GM21825 (cell line): ENCODE results near the gene APOBEC4.
"Not testable (repeated sequence)": the region's sequence is repeated elsewhere in the genome, so short reads cannot be mapped to it uniquely, and the experiment has no call there.

Experiments used
- ATAC-seq: cut with Tn5 transposase; IDR thresholded peaks from one replicate; pipeline ENCODE4 v1.9.1; 2021; ENCODE audit warnings: mild to moderate bottlenecking, moderate library complexity; ENCODE audit not compliant: unreplicated experiment

The APOBEC4 gene, protein sequence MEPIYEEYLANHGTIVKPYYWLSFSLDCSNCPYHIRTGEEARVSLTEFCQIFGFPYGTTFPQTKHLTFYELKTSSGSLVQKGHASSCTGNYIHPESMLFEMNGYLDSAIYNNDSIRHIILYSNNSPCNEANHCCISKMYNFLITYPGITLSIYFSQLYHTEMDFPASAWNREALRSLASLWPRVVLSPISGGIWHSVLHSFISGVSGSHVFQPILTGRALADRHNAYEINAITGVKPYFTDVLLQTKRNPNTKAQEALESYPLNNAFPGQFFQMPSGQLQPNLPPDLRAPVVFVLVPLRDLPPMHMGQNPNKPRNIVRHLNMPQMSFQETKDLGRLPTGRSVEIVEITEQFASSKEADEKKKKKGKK

DNA sequence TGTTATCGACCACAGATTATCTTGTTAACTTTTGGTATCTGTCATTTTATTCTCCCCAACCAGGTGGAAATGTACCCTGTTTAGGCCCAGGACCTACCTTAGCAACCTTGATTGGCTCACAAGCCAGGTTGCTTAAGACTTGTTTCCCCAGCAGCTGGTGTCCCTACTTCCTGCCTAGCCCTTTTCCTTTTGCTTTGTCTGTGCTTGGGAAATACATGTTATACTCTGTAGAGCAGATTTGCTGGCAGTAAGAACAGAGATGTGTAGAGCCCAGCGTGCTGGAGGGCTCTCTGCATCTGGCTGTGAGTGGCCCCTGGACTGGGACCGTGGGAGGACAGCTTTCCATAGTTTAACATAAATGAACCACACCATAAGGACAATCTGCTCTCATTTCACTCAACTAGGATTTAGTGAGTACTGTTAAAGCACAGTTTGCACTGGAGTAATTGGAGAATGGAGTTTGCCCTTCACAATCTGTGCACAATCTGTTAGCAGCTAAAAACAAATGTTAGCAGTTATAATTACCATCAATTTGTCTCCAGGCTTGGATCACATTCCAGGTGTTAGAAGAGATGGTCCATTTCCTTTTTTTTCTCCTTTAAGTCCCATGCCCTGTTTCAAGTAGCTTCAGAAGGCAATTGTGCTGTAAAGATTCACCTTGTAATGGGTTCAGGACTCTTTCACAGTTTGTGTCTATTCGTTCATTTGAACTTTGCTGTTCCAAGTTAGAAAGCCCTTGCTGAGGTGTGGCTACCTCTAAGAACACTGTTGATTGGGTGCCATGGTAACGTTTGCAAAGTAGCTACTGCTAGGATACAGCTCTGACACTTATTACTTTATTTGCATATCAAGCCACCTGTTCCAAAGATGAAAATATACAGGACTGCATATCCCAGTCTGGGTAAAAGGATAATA lies at the start of gene APOBEC4:
APOBEC4 (minus strand) TSS at position 770 of the 915 bp plus-strand sequence. CDS start 4,535 bp downstream, outside the sequence.
- ATAC-seq = no peak

DNA sequence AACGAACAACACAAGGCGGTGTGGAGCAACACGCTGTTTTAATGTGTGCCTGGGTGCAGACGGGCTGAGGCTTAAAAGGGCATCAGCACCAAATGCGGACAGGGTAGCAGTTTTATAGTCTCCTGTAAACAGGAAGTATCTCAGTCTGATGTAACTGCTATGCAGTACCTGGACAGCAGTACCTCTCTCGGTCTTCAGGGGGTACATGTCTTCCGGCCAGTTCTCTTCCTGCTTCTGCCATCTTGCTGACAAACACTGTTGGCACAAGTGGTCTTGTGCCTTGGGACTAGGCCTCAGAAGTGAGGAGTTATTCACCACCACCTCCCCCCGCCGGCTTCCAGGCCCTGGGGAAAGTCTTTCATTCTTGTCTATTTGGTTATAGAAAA lies 49.7 kb upstream of the APOBEC4 start:
- ATAC-seq = no peak

DNA sequence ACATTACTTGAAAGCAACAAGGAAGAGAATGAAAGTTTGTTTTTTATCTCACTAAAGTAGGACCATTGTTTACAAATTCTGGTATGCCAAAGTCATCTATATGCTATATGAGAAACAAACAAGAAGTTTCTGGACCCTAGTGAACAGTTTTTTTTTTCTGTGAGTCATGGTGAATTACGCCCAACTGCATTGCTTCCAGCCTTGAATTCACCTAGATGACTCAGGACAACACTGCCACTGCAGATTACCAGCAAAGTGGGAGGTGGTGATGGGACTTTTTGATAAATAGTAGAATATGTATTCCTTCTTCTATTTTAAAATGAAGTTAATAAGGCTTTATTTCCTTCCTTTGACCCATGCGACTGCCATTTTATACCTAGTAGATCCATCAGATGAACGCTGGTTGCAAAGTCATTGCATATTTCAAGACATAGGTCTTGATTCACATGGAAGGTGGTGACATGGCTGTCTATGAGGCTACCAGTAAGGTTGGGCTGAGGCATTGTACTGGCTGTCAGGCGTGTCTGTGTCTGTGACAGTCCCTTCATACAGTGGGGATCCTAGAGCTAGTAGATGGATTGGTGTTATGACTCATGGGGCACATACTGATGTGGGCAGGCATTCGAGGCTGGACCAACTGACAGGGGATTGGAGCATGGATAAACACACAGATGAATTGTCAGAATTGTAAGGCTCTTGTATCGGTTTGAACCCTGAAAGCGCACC lies 49.1 kb upstream of the APOBEC4 start:
- no peak for ATAC-seq

DNA sequence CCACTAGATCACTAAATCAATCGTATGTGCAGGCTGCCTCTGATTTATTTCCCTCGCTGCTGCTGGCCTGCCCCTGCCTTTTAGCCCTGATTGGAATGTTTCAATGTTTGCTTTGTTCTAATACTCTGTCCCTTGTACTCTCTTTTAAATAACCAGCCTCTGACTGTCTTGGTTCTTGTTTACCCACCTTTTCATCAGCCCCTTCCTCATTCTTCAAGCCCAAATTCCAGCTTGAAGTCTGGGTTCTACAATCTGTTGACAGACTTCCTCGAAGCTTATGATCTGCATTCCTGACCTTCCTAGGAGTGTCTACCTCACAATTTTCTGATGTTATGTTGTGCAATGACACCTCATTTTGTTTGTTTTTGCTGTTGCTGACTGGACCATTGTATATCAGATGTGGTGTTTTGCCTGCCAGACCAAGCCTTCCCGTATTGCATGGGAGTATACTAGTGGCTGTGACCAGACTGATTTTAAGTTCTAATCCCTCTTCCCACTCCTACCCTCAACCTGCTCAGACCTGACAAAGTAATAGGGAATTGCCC lies 46.6 kb upstream of the APOBEC4 start:
- no peak for ATAC-seq

DNA sequence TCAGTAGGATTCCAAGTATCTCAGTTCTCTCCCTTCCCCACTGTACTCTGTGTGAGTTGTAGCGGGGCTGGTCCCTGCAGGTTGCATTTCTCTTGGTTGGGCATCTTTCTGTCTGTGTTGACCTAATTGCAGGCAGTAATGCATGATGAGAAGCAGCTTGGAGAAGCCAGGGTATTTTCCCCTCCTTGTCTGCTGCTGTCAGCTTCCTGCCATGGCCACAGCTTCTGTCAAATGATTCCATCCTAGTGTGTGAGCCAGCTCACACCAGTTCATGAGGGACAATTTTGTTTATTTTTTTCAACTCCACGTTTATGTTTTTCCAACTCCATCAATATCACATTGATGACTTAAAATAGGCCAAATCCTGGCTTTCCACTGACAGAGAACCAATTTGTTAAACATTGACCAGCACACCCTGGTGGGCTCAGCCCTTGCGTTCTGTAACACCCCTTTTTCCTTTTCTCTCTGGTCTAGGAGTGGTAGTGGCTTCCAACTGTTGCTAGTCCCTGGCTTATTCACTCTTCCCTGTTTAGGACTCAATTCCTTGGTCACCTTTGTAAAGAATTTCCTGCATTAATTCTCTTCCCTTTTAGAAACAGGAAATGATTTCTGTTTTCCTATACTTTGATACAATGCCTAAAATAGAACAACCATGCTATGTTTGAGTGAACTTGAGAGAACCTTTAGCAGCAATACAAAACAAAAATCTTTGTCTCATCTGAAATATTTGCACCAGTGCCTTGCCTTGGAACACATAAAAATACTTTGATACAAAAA lies 44.9 kb upstream of the APOBEC4 start:
- no peak for ATAC-seq

DNA sequence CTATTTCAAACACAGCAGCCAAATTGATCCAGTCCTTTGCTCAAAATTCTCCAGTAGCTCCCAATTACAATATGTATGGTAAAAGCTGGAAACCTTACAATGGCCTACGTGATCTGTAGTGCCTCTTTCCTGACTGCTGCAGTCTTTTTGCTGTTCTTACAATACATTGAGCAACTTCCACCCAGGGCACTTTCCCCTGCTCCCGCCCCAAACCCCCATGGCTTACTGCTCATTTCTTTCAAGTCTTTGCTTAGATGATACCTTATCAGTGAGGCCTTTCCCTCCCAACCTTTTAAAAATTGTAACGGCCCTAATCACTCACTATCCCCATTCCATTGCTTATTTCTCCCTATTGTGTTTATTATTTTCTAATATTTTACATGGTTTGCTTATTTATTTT lies 43.9 kb upstream of the APOBEC4 start:
- ATAC-seq = no peak

DNA sequence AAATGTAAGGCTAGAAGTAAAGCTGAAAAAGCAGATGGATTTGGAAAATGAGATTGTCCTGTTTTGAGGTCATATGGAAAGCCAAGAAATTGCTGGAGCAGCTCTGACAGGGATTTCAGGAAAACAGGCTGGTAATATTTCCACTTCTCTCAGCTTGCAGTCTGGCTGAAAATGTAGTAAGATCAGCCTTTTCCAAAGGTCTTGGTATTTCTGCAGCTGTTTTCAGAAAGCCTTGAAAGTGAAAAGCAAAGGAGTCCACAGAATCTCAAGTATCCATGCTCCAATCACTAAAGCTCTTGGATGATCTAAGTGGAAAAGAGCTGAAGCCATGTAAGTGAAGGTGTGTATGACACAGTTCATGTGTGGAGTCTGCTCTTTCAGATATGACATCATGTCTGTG lies 41.6 kb upstream of the APOBEC4 start:
- ATAC-seq = no peak

DNA sequence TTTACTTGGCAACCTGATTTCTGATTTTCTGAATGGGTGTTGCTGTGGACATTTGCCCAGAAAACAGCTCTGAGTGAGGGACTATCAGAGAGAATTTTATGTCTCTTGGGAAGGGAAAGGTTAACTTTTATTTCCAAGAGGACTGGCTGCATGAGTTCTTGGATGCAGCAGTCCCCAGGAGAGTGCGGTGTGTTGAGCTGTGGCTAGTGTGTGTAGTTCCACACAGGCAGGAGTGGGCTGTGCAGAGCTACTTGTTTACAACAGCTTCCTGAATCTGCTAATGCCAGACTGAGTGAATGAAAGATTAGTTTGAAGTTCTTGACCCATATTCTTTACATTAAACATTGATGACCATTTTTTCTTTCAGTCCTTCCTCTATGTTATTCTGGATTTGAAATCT lies 41.0 kb upstream of the APOBEC4 start:
- ATAC-seq = no peak

DNA sequence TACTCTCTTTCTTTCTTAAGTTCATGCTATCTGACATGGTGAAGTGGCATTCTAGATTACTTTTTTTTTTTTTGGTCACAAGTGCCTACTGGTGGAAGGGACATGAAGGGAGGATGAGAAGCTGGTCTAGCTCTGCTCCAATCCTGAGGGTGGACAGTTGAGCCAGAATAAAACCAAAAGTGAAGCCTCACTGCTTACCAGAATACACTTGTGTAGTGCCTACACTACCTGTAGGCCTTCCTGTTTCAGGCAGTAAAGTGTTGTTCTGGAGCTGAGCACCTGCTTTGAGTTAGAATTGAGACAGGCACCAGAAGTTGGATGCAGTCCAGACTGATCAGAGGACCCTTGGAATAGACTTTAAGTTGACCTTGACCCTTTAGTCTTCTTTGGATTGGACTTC lies 40.4 kb upstream of the APOBEC4 start:
- ATAC-seq = no peak

DNA sequence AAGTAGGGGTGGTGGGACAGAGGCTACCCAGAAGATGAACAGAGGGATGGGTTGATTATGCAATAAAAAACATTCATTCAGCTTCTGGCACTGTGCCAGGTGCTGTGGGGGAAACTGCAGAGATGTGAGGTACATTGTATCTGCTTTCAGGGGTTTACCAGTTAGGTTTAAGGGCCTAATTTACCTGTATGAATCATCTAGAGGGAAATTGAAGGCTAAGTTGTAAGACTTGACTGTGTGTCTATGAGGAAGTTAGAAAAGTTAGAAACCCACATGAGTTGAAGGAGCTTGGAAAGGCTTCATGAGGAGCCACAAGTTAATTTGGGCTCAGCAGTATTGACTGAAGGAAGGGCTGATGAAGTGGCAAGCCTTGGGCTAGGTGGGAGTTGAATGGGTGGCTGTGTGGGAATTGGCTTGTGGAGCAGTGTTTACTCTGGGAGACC lies 36.7 kb upstream of the APOBEC4 start:
- peak; percentile 67 for ATAC-seq

DNA sequence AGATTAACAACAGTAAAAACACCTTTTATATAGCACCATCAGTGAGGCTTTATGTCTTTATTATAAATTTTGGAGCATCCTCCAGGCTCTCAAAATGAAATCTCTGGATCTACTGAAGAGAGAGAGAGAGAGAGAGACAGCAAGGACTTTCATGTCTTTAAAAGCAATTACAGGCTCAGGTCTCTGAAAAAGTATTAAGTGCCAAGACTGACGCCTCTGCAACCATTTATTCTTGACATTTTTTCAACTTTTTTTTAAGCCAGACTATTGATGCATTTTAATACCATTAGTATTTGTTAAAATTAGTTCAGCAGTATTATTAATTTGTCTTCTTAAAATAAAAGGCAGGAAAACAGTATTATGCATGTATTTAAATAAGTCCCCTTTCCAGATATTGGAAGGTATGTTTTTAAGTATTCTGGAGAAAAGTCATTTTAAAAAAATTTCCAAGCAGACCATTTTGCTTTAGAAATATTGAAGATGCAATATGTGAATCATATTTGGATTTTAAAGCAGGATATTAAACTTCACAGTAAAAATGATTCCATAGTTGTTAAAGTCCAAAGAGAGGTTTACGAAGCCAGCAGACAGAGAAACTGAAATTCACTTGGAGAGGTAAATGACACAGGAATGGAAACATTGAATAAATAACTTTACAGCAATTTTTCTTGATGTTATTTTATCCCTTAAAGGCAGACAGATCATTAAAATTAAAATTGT lies 35.4 kb upstream of the APOBEC4 start:
- ATAC-seq = no peak

DNA sequence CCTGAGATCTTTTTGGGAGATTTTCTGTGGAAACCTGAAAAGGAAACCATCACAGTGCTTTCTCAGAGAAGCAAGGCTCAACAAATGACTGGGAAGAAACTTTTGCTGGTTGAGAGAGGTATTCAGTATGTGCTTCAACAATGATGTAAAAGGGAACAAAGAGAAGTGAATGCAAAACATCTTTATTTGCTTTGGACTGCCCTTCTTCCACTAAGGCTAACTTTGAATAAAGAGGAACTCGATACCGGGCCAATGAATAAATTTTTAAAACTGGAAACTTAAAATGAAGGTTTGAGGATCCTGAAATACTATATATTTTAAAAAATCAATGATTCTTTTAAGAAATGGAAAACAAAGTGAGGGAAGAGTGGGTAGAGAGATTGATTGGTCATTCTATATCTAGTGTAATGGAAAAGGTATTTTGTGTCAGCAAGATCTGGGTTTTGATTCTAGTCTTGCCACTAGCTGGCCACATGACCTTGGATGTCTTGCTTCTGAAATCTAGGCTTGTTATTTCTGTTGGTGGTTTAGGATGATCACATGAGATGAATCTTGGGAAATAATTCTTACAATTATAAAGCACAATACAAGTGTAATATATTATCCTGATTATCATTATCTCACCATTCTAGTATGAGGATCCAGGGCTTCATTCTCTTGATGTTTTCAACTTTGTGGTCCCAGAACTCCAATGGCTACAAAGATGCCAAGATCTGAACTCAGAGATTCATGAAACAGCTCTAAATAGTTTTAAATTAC lies 34.6 kb upstream of the APOBEC4 start:
- ATAC-seq = no peak

DNA sequence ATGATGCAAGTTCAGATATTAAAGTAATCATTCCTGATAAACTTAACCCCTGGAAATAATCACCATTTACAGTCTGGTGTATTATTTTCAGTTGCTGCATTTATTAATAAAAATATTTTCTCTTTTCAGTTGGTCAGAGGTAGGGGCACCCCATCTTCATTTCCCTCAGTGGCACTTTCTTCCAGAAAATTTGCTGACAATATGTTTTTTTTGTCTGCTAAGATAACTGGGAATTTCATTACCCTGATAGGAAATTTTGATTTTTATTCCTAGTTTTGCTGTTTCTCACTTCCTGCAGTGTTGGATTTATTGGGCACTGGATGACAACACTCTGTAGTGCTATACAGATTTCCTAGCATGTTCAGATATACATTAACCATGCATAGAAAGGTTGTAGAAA lies 33.1 kb upstream of the APOBEC4 start:
- ATAC-seq = no peak

DNA sequence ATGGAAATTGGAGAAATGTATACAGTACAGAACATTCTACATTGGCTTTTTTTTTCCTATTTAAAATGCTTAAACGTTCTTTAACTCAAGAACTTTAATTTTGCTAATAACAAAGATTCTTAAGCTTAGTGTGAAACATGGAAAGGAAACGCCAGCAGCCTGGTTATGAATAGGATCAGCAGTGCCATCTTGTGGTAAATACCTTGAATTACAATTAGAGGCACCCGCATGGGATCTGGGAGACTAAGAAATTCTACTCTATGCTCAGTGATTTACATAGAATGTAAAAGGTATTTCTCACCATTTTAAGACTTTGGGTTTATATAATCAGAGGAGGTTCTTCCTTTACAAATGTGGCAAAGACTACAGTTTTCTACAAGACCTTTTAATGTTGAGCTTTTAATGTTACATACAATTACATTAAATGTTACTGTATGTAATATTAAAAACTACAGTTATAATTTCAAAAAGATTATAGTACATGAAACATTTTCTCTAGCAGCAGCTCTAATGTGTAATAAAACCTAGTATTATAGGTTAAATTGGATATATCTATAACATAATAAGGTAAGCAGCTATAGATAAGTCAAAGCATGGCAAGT lies 32.1 kb upstream of the APOBEC4 start:
- no peak for ATAC-seq

DNA sequence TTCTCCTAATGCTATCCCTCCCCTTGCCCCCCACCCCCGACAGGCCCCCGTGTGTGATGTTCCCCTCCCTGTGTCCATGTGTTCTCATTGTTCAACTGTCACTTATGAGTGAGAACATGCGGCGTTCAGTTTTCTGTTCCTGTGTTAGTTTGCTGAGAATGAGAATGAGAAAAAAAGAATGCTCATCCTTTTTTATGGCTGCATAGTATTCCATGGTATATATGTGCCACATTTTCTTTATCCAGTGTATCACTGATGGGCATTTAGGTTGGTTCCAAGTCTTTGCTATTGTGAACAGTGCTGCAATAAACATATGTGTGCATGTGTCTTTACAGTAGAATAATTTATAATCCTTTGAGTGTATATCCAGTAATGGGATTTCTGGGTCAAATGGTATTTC lies 26.2 kb upstream of the APOBEC4 start:
- not testable (repeated sequence) for ATAC-seq

DNA sequence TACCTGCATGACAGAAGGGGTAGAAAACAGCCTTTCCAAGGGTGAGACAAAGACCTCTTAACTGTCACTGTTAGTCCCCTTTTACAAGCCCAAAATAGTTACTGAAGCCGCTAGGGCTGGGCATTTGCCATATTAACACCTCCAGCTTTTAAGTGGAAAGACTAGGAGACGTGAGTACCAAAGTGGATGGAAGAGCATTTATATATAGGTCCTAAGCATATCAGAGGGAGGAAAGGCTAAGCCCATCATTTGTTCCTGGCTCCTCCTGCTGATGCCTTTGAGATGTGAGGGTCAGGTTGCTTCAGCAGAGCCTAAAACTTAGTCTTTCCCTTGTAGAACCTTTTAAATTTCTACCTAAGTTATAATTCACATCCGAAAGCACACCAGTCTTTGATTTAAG lies 25.7 kb upstream of the APOBEC4 start:
- no peak for ATAC-seq

DNA sequence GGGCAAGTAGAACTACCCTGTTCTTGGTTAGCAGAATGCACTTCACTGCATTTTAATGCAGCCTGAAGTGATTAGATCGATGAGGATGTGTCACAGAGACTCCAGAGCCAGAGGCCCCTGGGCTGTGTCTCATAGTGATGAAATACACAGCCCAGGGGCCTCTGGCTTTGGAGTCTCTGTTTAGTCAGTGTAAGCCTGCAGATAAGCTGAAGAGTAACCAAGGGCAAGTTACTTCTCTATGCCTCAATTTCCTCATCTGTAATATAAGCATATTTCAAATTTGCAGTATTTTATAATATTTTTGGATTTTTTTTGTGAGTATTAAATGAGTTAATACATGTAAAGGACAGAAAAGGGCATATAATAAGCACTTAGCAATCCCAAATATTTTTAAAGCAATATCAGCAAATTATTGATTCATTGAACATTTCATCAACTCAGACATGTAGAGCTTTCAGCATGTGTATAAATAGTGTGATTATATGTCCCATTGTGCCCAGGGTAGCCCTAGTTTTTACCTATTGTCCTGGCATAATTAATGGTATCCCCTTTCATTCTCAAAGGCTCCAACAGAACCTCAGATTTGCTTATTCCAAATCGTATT lies 23.6 kb upstream of the APOBEC4 start:
- no peak for ATAC-seq
